GM19463 (cell line): Measurements from ENCODE around the gene CCDC150.

Experiments used
- ATAC-seq: cut with Tn5 transposase; IDR thresholded peaks from one replicate; pipeline ENCODE4 v1.9.1; 2021; ENCODE audit warnings: mild to moderate bottlenecking, moderate library complexity; ENCODE audit not compliant: unreplicated experiment

The CCDC150 gene

DNA sequence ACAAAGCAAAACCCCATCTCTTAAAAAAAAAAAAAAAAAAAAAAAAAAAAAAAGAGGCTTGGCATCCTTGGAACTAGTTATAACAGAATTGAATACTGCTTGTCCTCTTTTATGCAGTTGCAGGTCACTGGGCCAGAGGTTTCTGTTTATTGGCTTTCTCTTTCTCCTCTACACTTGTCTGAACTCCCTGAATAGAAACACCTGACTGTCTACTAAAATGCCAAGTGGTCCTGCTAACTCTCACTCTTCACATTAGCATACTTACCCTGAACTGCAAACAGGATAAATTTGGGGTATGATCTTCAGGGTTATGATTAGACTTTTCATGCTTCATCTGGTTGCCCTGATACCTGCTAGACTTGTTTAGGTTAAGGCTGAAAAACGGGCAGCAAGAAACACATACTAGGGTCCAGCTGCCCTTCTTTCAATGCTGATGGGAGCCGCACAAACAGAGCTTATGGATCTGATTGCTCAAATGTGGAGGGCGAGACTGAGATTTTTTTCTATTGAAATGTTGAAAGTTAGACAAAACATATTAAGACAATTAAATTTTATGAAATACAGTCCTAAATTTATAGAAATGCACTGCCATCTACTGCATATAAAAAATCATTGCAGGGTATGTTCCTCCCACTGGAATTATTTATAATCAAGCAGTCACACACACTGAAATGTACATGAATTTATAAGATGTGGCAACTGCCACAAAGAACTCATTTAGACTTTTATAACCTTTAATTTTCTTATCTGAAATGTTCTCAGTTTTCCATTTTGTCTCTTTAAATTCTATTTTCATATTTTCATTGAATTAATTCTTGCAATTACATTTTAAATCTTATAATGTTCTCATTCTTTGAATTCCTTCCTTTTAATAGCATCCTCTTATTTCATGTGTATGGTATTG lies 119.2 kb downstream of the CCDC150 start:
- ATAC-seq: no peak

GRCh38 chr2:196759378-196759706 lies 119.8 kb downstream of the CCDC150 start:
- ATAC-seq: no peak

GRCh38 chr2:196767101-196767500 lies 127.6 kb downstream of the CCDC150 start:
- ATAC-seq: no peak
